Vagina (tissue), 2 donors: ENCODE results near the gene KCNK10.

Experiments
- CTCF ChIP-seq, 3 experiments: fragments of 450-650 bp in 2 of 3; fragments of 200-600 bp in 1 of 3; sonication (generic) in 1 of 3; IDR thresholded peaks; one replicate each; pipeline ENCODE4 v1.5.1; 2017 to 2019; ENCODE audit warnings: antibody characterized with exemption in 3 of 3, mild to moderate bottlenecking in 2 of 3, moderate library complexity in 2 of 3
- POLR2AphosphoS5 ChIP-seq, 2 donors: sonication (generic); formaldehyde crosslinking; IDR thresholded peaks; one replicate each; pipeline ENCODE4 v1.9.0; 2017; ENCODE audit warnings: antibody characterized with exemption in 2 of 2, mild to moderate bottlenecking in 2 of 2, low read depth in 1 of 2; ENCODE audit not compliant: insufficient read depth in 1 of 2

- TF ChIP-seq CTCF (IDR thresholded peaks at IDR 0.05) = no peak
- TF ChIP-seq POLR2AphosphoS5 (IDR thresholded peaks at IDR 0.05; ENCODE audit: insufficient read depth in 1 of 2, low read depth in 1 of 2) = no peak
These were observed 1.2 kb downstream of the KCNK10 start for GRCh38 chr14:88321692-88322503.
